HepG2 (cell line): Measurements from ENCODE around the gene FBXO24. TPM values are rescaled to one million over a fixed set of nuclear protein-coding genes. Genes with fewer than 3 reads are reported as not detected.
A peak's percentile ranks its signal among the peaks of the same experiment; 100 is the strongest.

Experiments used
- KIAA2018 ChIP-seq: sonication (generic); formaldehyde crosslinking; IDR thresholded peaks from 2 replicates; pipeline ENCODE4 v1.5.0; 2020; ENCODE audit warnings: mild to moderate bottlenecking, missing genetic modification reagents, borderline replicate concordance
- KLF9 ChIP-seq: IDR thresholded peaks from 2 replicates; pipeline ENCODE4 v1.6.1; 2016; ENCODE audit warnings: low read depth
- NAIF1 ChIP-seq: sonication (generic); formaldehyde crosslinking; IDR thresholded peaks from 2 replicates; pipeline ENCODE4 v1.5.0; 2020; ENCODE audit warnings: mild to moderate bottlenecking, missing genetic modification reagents, borderline replicate concordance
- PATZ1 ChIP-seq: sonication (generic); formaldehyde crosslinking; IDR thresholded peaks from 2 replicates; pipeline ENCODE4 v1.4.0; 2020; ENCODE audit warnings: missing genetic modification reagents
- PLSCR1 ChIP-seq: sonication (generic); formaldehyde crosslinking; IDR thresholded peaks from 2 replicates; pipeline ENCODE4 v1.5.0; 2020; ENCODE audit warnings: missing genetic modification reagents, mild to moderate bottlenecking, borderline replicate concordance
- RFX5 ChIP-seq: IDR thresholded peaks from 2 replicates; pipeline ENCODE4 v1.6.1; 2011; ENCODE audit warnings: low read depth, low read length, improper control_type of control experiment
- ZBTB46 ChIP-seq: sonication (generic); formaldehyde crosslinking; IDR thresholded peaks from 2 replicates; pipeline ENCODE4 v1.4.0; 2020; ENCODE audit warnings: mild to moderate bottlenecking, missing genetic modification reagents, borderline replicate concordance
- ZBTB7B ChIP-seq: sonication (generic); formaldehyde crosslinking; IDR thresholded peaks from 2 replicates; pipeline ENCODE4 v1.4.0; 2020; ENCODE audit warnings: missing genetic modification reagents
- ZNF256 ChIP-seq: sonication (generic); formaldehyde crosslinking; conservative IDR thresholded peaks from 2 replicates; pipeline ENCODE4 v1.4.0; 2020; ENCODE audit warnings: missing genetic modification reagents
- ZSCAN31 ChIP-seq: sonication (generic); formaldehyde crosslinking; IDR thresholded peaks from 2 replicates; pipeline ENCODE4 v1.5.0; 2020; ENCODE audit warnings: low read depth, mild to moderate bottlenecking, missing genetic modification reagents
- polyA plus RNA-seq, 8 experiments: library from polyadenylated mRNA; depleted of rRNA in 3 of 8; stranded (reverse) in 7 of 8; unstranded in 1 of 8; fragments of >200 nt; fragmentation: Illumina TruSeq in 4 of 8; extraction: Trizol in 4 of 8; gene quantifications; 2 replicates each; pipeline versions ENCODE4 v1.2.1 to v1.2.3, GENCODE V29; 2011 to 2016; ENCODE audit warnings: low read depth in 4 of 8, missing spikeins in 1 of 8, mixed read lengths in 1 of 8; ENCODE audit not compliant: insufficient read depth in 1 of 8
- total RNA-seq, 5 experiments: library from RNA; depleted of rRNA; stranded (reverse); fragments of >200 nt; fragmentation: Illumina TruSeq; extraction: Trizol; gene quantifications; 2 replicates each; pipeline ENCODE4 v1.2.3, GENCODE V29; 2016; ENCODE audit warnings: low read depth in 1 of 5

Gene FBXO24
- total and polyA plus RNA-seq, 2 of the 13 experiments (the other 11 are each of a cell fraction or from before 2014, with no cell fraction given): 0.20 to 0.55 TPM

- TF ChIP-seq KIAA2018 (CRISPR knock-in tag) (no peak), ZBTB7B (no peak), KLF9 (CRISPR knock-in tag) (0 out of 2 replicates have a peak, but pooled peaks have one; percentile 59), PLSCR1 (CRISPR knock-in tag) (no peak), ZBTB46 (CRISPR knock-in tag) (no peak), ZSCAN31 (no peak; the same call in 1 of the 2 replicates), PATZ1 (CRISPR knock-in tag) (no peak), RFX5 (peak; percentile 86), NAIF1 (CRISPR knock-in tag) (no peak), ZNF256 (CRISPR knock-in tag) (no peak)
These were observed 26.0 kb downstream of the FBXO24 start, which contains the start of gene MOSPD3 (continued) for GRCh38 chr7:100611983-100612729.
